ENCODE data around the gene TMEM72. TPM values are rescaled to one million over a fixed set of nuclear protein-coding genes. Genes with fewer than 3 reads are reported as not detected.

The TMEM72 gene
- total RNA-seq, result not detected in 2 replicates

DNA sequence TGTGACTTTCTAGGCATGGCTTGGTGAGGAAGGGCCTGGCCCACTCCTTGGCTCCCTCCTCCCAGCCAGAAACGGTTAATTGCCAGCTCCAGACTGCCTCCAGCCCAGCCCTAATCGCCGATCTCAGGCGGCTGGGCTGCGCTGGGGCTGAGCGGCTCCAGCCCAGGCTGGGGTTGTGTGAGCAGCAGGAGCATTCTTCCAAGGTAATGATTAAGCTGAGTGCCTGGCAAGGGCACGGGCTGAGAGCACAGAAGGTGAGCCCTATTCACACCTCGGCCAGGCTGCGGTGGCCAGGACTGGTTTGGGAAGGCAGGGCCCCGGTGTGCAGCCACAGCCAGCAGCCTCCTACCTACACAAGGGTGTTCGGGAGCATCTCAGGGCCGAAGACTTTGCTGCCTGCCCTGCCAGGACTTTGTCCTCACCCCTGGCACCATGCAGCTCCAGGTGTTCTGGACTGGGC lies at the start of gene TMEM72:
Gene TMEM72, plus strand, starts transcription at position 257 of the 460 bp plus-strand sequence. Its CDS starts 176 bp downstream, at position 433.

GRCh38 chr10:44959247-44960087 lies 48.3 kb downstream of the TMEM72 start, which contains the start of gene RASSF4:
Gene RASSF4 (plus strand): TSS chr10:44959802. CDS start chr10:44970203, 10,401 bp downstream.

GRCh38 chr10:44978570-44979280 lies 67.6 kb downstream of the TMEM72 start, which contains the start of gene DEPP1:
Gene DEPP1 (minus strand): TSS chr10:44978809. CDS start chr10:44978030, 779 bp downstream.

Other genes starting within 250 kb of the TMEM72 start
- gene RASSF4, start 48.5 kb downstream of the TMEM72 start, total RNA-seq, result 6.4 and 7.8 TPM in 2 replicates
- 24.9 and 35.7 TPM in 2 replicates for gene DEPP1, start 67.5 kb downstream of the TMEM72 start, total RNA-seq
- 20.6 and 26.8 TPM in 2 replicates for gene ZNF22, start 89.6 kb downstream of the TMEM72 start, total RNA-seq

Measured in hair follicle dermal papilla cell (primary cell).